Measurements from ENCODE around the gene KCNIP4.

Gene KCNIP4

GRCh38 chr4:20901851-20902250, 1046.7 kb downstream of the KCNIP4 start:
- no peak for DNase-seq

- no peak for DNase-seq
Observed at GRCh38 chr4:20899591-20899990, 1049.0 kb downstream of the KCNIP4 start.

GRCh38 chr4:20895988-20896387, 1052.6 kb downstream of the KCNIP4 start:
- DNase-seq, result no peak

GRCh38 chr4:20895208-20895607, 1053.4 kb downstream of the KCNIP4 start:
- DNase-seq, result no peak

- DNase-seq, result no peak
Observed at GRCh38 chr4:20890761-20891160, 1057.8 kb downstream of the KCNIP4 start.

GRCh38 chr4:20889901-20890300, 1058.7 kb downstream of the KCNIP4 start:
- DNase-seq, result no peak

GRCh38 chr4:20883677-20884076, 1064.9 kb downstream of the KCNIP4 start:
- DNase-seq, result no peak

GRCh38 chr4:20883231-20883630, 1065.3 kb downstream of the KCNIP4 start:
- DNase-seq, result no peak

GRCh38 chr4:20882500-20882899, 1066.1 kb downstream of the KCNIP4 start:
- DNase-seq, result no peak

- no peak for DNase-seq
Observed at GRCh38 chr4:20881658-20882057, 1066.9 kb downstream of the KCNIP4 start.

- no peak for DNase-seq
Observed at GRCh38 chr4:20878806-20879205, 1069.8 kb downstream of the KCNIP4 start.

GRCh38 chr4:20870436-20870835, 1078.1 kb downstream of the KCNIP4 start:
- no peak for DNase-seq

GRCh38 chr4:20868108-20868507, 1080.5 kb downstream of the KCNIP4 start:
- DNase-seq, result no peak

- DNase-seq, result no peak
Observed at GRCh38 chr4:20860878-20861277, 1087.7 kb downstream of the KCNIP4 start.

- no peak for DNase-seq
Observed at GRCh38 chr4:20859097-20859781, 1089.3 kb downstream of the KCNIP4 start.

- DNase-seq, result no peak
Observed at GRCh38 chr4:20857081-20857480, 1091.5 kb downstream of the KCNIP4 start.

- no peak for DNase-seq
Observed at GRCh38 chr4:20847124-20847747, 1101.3 kb downstream of the KCNIP4 start.

- DNase-seq, result no peak
Observed at GRCh38 chr4:20844311-20844710, 1104.3 kb downstream of the KCNIP4 start.

GRCh38 chr4:20840648-20841190, 1107.9 kb downstream of the KCNIP4 start:
- no peak for DNase-seq

- no peak for DNase-seq
Observed at GRCh38 chr4:20839957-20840356, 1108.6 kb downstream of the KCNIP4 start.

GRCh38 chr4:20838476-20838875, 1110.1 kb downstream of the KCNIP4 start:
- DNase-seq, result no peak

GRCh38 chr4:20832826-20833225, 1115.7 kb downstream of the KCNIP4 start:
- DNase-seq, result no peak

- DNase-seq, result no peak
Observed at GRCh38 chr4:20831746-20832145, 1116.8 kb downstream of the KCNIP4 start.

GRCh38 chr4:20829617-20830357, 1118.8 kb downstream of the KCNIP4 start:
- DNase-seq, result no peak
